Mucosa of descending colon (tissue), 3 donors: ENCODE results near the gene PERM1. TPM values are rescaled to one million over a fixed set of nuclear protein-coding genes. Genes with fewer than 3 reads are reported as not detected.
A peak's percentile ranks its signal among the peaks of the same experiment; 100 is the strongest.
"Not testable (repeated sequence)": the region's sequence is repeated elsewhere in the genome, so short reads cannot be mapped to it uniquely, and the experiment has no call there.

Source experiments
- ATAC-seq: fragments of 200-7000 bp; cut with Tn5 transposase; one replicate; pipeline ENCODE4 v1.9.1; 2020; ENCODE audit warnings: mild to moderate bottlenecking, moderate library complexity
- DNase-seq, 3 donors: peaks; one replicate each; pipeline ENCODE4 v3.0.0-alpha.2; 2020
- H3K36me3 ChIP-seq: fragments of 200-600 bp; one replicate; pipeline ENCODE4 v1.8.0; 2021; ENCODE audit warnings: low read depth, mild to moderate bottlenecking
- H3K4me1 ChIP-seq: fragments of 200-600 bp; one replicate; pipeline ENCODE4 v1.8.0; 2021; ENCODE audit warnings: low read depth, mild to moderate bottlenecking
- H3K4me3 ChIP-seq: fragments of 200-600 bp; one replicate; pipeline ENCODE4 v1.8.0; 2021; ENCODE audit warnings: mild to moderate bottlenecking
- H3K9me3 ChIP-seq: fragments of 200-600 bp; one replicate; pipeline ENCODE4 v1.8.0; 2021; ENCODE audit warnings: mild to moderate bottlenecking
- CTCF ChIP-seq: fragments of 200-600 bp; IDR thresholded peaks from one replicate; pipeline ENCODE4 v1.8.0; 2022; ENCODE audit warnings: antibody characterized with exemption, mild to moderate bottlenecking
- intact Hi-C, 2 donors: fragments of 100-400 bp; cut with DNase I in 1 of 2; cut with micrococcal nuclease in 1 of 2; formaldehyde crosslinking; loops; one replicate each; pipeline versions ENCODE4 v1.11.0 to v1.11.1; 2022; cut with DNase I, micrococcal nuclease
- total RNA-seq, 3 donors: library from RNA; stranded (reverse); fragmentation: NEBNext Ultra II Directional in 2 of 3; extraction: Animal tissue kit (Norgen Biotek cat#: 25700) in 2 of 3; gene quantifications; one replicate each; pipeline versions ENCODE4 v1.2.1 to v1.2.4, GENCODE V29; 2021 to 2023
- donor health status: DM: no; HTN: no; CAD: no; lungs with moderate emphysema.
- donor health status: DM: no; HTN: no; CAD: no.
- donor health status: DM: no; HTN: yes; CAD: no.

Gene PERM1
- total RNA-seq, 3 donors from 2014 or later = 0.24 TPM; not detected in 2

- ATAC-seq = no peak
Observed at GRCh38 chr1:993379-993995, 11.6 kb upstream of the PERM1 start.

GRCh38 chr1:992362-992761 lies 10.5 kb upstream of the PERM1 start:
- H3K36me3 ChIP-seq = no peaks in the 10 kb centered on the region
- intact Hi-C loops = no loop called here
- H3K4me1 ChIP-seq = no peaks in the 10 kb centered on the region
- ATAC-seq (no peak), DNase-seq (no peak)
- no peak overlapping the region for H3K4me3 ChIP-seq
- H3K9me3 ChIP-seq = peaks cover 6% of the 10 kb centered on the region
- TF ChIP-seq CTCF = no peak

More at GRCh38 chr1:993379-993995, 11.6 kb upstream of the PERM1 start:
- peak in 1 of 3 donors; percentile 40 for DNase-seq
- TF ChIP-seq CTCF = no peak
- Histone ChIP-seq H3K4me1 (peaks cover 4% of the 10 kb centered on the region), H3K9me3 (peaks cover 6% of the 10 kb centered on the region), H3K36me3 (no peaks in the 10 kb centered on the region), H3K4me3 (no peak overlapping the region)
- intact Hi-C loops = no loop called here

GRCh38 chr1:991895-992294 lies 10.0 kb upstream of the PERM1 start:
- Histone ChIP-seq H3K9me3 (peaks cover 6% of the 10 kb centered on the region), H3K36me3 (no peaks in the 10 kb centered on the region), H3K4me3 (no peak overlapping the region), H3K4me1 (no peaks in the 10 kb centered on the region)
- DNase-seq = no peak
- TF ChIP-seq CTCF = no peak
- ATAC-seq = no peak
- intact Hi-C loops = no loop called here

- H3K9me3 ChIP-seq, H3K4me1 ChIP-seq, intact Hi-C loops, DNase-seq, ATAC-seq, H3K4me3 ChIP-seq, H3K36me3 ChIP-seq: not testable (repeated sequence)
Observed at GRCh38 chr1:991275-991674, 9.4 kb upstream of the PERM1 start.

- intact Hi-C loops = loop anchor here (5.0 to 10.0 kb wide), 2 partner anchors 74 to 77 kb away; no protein-coding TSS in a partner anchor
- H3K4me1 ChIP-seq, H3K9me3 ChIP-seq, H3K4me3 ChIP-seq, ATAC-seq, DNase-seq, H3K36me3 ChIP-seq: not testable (repeated sequence)
Observed at GRCh38 chr1:988061-988460, 6.2 kb upstream of the PERM1 start.

- no peaks in the 10 kb centered on the region for H3K9me3 ChIP-seq
- H3K4me3 ChIP-seq = no peak overlapping the region
- H3K36me3 ChIP-seq = no peaks in the 10 kb centered on the region
- ATAC-seq (no peak), DNase-seq (no peak)
- TF ChIP-seq CTCF = no peak
- no peaks in the 10 kb centered on the region for H3K4me1 ChIP-seq
- intact Hi-C loops = loop anchor here (5.0 to 10.0 kb wide), 2 partner anchors 77 to 80 kb away; no protein-coding TSS in a partner anchor
Observed at GRCh38 chr1:985126-985525, 3.2 kb upstream of the PERM1 start.

- intact Hi-C loops = loop anchor here in 1 of 2 donors (10.0 kb wide), 1 partner anchor 80 kb away; no protein-coding TSS in a partner anchor
- Histone ChIP-seq H3K9me3 (no peaks in the 10 kb centered on the region), H3K4me1 (no peaks in the 10 kb centered on the region), H3K4me3 (no peak overlapping the region), H3K36me3 (no peaks in the 10 kb centered on the region)
- TF ChIP-seq CTCF = no peak
- ATAC-seq (no peak), DNase-seq (no peak)
Observed at GRCh38 chr1:984476-984814, 2.6 kb upstream of the PERM1 start.
